H1 (cell line): ENCODE data around the gene ORAI3. TPM values are rescaled to one million over a fixed set of nuclear protein-coding genes. Genes with fewer than 3 reads are reported as not detected.

Experiments used
- CTCF ChIA-PET: fragments of 300-600 bp; sonication (Branson Sonifier 250); formaldehyde crosslinking; loops from one replicate; lab custom pipeline; 2021; ENCODE audit not compliant: partially characterized antibody; lab: Charles Lee
- POLR2A ChIA-PET: fragments of 300-600 bp; sonication (Branson Sonifier 250); formaldehyde crosslinking; loops from one replicate; lab custom pipeline; 2021; ENCODE audit warnings: inconsistent platforms; ENCODE audit not compliant: partially characterized antibody; lab: Charles Lee
- DNase-seq, 2 experiments: peaks; one replicate each; pipeline versions ENCODE4 v3.0.0 to v3.0.0-alpha.2; 2010 to 2022; ENCODE audit warnings: low spot score in 2 of 2, low read depth in 1 of 2, mixed read lengths in 1 of 2
- FAIRE-seq: peaks from 2 replicates; lab custom pipeline; 2011; peaks lifted over from hg19 to GRCh38; lab: Jason Lieb, UNC
- H2AFZ ChIP-seq: 2 replicates; pipeline ENCODE4 v1.8.1; 2012; ENCODE audit warnings: low read length, inconsistent platforms
- H2AK5ac ChIP-seq: 2 replicates; pipeline ENCODE4 v1.6.1; 2013; ENCODE audit warnings: low read depth, low read length
- H2BK120ac ChIP-seq: replicated peaks from 2 replicates; pipeline ENCODE3; 2013; ENCODE audit warnings: low read depth, low read length, inconsistent platforms
- H2BK12ac ChIP-seq: 2 replicates; pipeline ENCODE4 v1.6.1; 2013; ENCODE audit warnings: low read depth, low read length
- H2BK15ac ChIP-seq: 2 replicates; pipeline ENCODE4 v1.6.1; 2013; ENCODE audit warnings: low read length
- H2BK20ac ChIP-seq: 2 replicates; pipeline ENCODE4 v1.6.1; 2013; ENCODE audit warnings: low read length
- H2BK5ac ChIP-seq: 2 replicates; pipeline ENCODE4 v1.6.1; 2013; ENCODE audit warnings: low read depth, low read length
- H3K14ac ChIP-seq: 2 replicates; pipeline ENCODE4 v1.6.1; 2013; ENCODE audit warnings: inconsistent platforms; ENCODE audit not compliant: insufficient read length
- H3K18ac ChIP-seq: 2 replicates; pipeline ENCODE4 v1.6.1; 2013; ENCODE audit warnings: low read length; ENCODE audit errors: extremely low read depth
- H3K23ac ChIP-seq: 2 replicates; pipeline ENCODE4 v1.6.1; 2013; ENCODE audit warnings: inconsistent platforms; ENCODE audit not compliant: insufficient read length
- H3K23me2 ChIP-seq: 2 replicates; pipeline ENCODE4 v1.6.1; 2013; ENCODE audit warnings: low read depth, low read length
- H3K27ac ChIP-seq: 2 replicates; pipeline ENCODE4 v1.6.1; 2011; ENCODE audit warnings: low read depth, low read length, inconsistent platforms
- H3K27me3 ChIP-seq, 4 experiments: replicated peaks in 1 of 4; 1 replicate in 1 of 4; 2 replicates in 3 of 4; pipeline versions ENCODE4 v1.6.1 to v1.8.1; 2011 to 2013; ENCODE audit warnings: low read length in 3 of 4, mild to moderate bottlenecking in 3 of 4, inconsistent platforms in 2 of 4, mixed read lengths in 2 of 4, moderate library complexity in 1 of 4; ENCODE audit not compliant: control insufficient read depth in 3 of 4, insufficient read depth in 3 of 4; ENCODE audit errors: extremely low read depth in 1 of 4
- H3K36me3 ChIP-seq, 4 experiments: 2 replicates each; pipeline versions ENCODE4 v1.6.1 to v1.8.1; 2011 to 2013; ENCODE audit warnings: mild to moderate bottlenecking in 4 of 4, low read length in 3 of 4, moderate library complexity in 2 of 4, control low read depth in 1 of 4, inconsistent platforms in 1 of 4; ENCODE audit not compliant: insufficient read depth in 4 of 4, control insufficient read depth in 2 of 4
- H3K4ac ChIP-seq: replicated peaks from 2 replicates; pipeline ENCODE3; 2013; ENCODE audit warnings: low read length, low read depth, mixed read lengths, inconsistent platforms; ENCODE audit not compliant: insufficient read length
- H3K4me1 ChIP-seq, 4 experiments: replicated peaks in 1 of 4; 1 replicate in 1 of 4; 2 replicates in 3 of 4; pipeline versions ENCODE4 v1.6.1 to v1.8.1; 2011 to 2013; ENCODE audit warnings: low read length in 3 of 4, inconsistent platforms in 2 of 4, mixed read lengths in 1 of 4; ENCODE audit not compliant: insufficient read depth in 4 of 4, control insufficient read depth in 3 of 4
- H3K4me2 ChIP-seq, 2 experiments: 2 replicates each; pipeline versions ENCODE4 v1.6.1 to v1.8.1; 2011 to 2013; ENCODE audit warnings: low read depth in 2 of 2, low read length in 2 of 2, control low read depth in 1 of 2, inconsistent platforms in 1 of 2, mild to moderate bottlenecking in 1 of 2; ENCODE audit not compliant: insufficient read depth in 1 of 2
- H3K4me3 ChIP-seq, 4 experiments: fragments of 200-600, 300-600 bp in 1 of 4; sonication (generic), shearing (Covaris generic), sonication (Bioruptor Twin) in 1 of 4; 2 replicates each; pipeline versions ENCODE4 v1.5.1 to v1.8.1; 2011 to 2016; ENCODE audit warnings: low read length in 4 of 4, low read depth in 3 of 4, control low read depth in 2 of 4, inconsistent platforms in 2 of 4, mild to moderate bottlenecking in 2 of 4, mixed read lengths in 1 of 4, moderate library complexity in 1 of 4; ENCODE audit not compliant: insufficient read depth in 2 of 4; ENCODE audit errors: extremely low read depth in 1 of 4
- H3K56ac ChIP-seq: replicated peaks from 2 replicates; pipeline ENCODE3; 2013; ENCODE audit warnings: low read depth, mild to moderate bottlenecking, mixed read lengths, low read length, inconsistent platforms; ENCODE audit not compliant: insufficient read length
- H3K79me1 ChIP-seq: 2 replicates; pipeline ENCODE4 v1.6.1; 2013; ENCODE audit warnings: low read depth, low read length, control low read depth
- H3K79me2 ChIP-seq, 2 experiments: 2 replicates each; pipeline versions ENCODE4 v1.6.1 to v1.8.1; 2012 to 2013; ENCODE audit warnings: low read length in 2 of 2, mild to moderate bottlenecking in 2 of 2, inconsistent platforms in 1 of 2; ENCODE audit not compliant: insufficient read depth in 2 of 2, control insufficient read depth in 1 of 2
- H3K9ac ChIP-seq, 4 experiments: replicated peaks in 1 of 4; 1 replicate in 1 of 4; 2 replicates in 3 of 4; pipeline versions ENCODE4 v1.6.1 to v1.8.1; 2011 to 2013; ENCODE audit warnings: low read depth in 3 of 4, low read length in 3 of 4, control low read depth in 2 of 4, mild to moderate bottlenecking in 2 of 4, moderate library complexity in 2 of 4, inconsistent platforms in 1 of 4; ENCODE audit errors: extremely low read depth in 1 of 4
- H3K9me3 ChIP-seq, 2 experiments: 2 replicates each; pipeline versions ENCODE4 v1.6.1 to v1.8.1; 2012 to 2013; ENCODE audit warnings: mild to moderate bottlenecking in 2 of 2, moderate library complexity in 2 of 2, control low read depth in 1 of 2, inconsistent platforms in 1 of 2, low read depth in 1 of 2, low read length in 1 of 2, mixed read lengths in 1 of 2; ENCODE audit not compliant: insufficient read depth in 2 of 2
- H4K20me1 ChIP-seq, 2 experiments: replicated peaks in 1 of 2; 2 replicates each; pipeline versions ENCODE3 to v1.8.1; 2011 to 2013; ENCODE audit warnings: inconsistent platforms in 2 of 2, low read length in 2 of 2, mild to moderate bottlenecking in 1 of 2; ENCODE audit not compliant: insufficient read depth in 2 of 2, control insufficient read depth in 1 of 2
- H4K5ac ChIP-seq: 2 replicates; pipeline ENCODE4 v1.6.1; 2013; ENCODE audit warnings: low read length, low read depth, mixed read lengths, inconsistent platforms; ENCODE audit not compliant: insufficient read length
- H4K8ac ChIP-seq: 2 replicates; pipeline ENCODE4 v1.8.0; 2013; ENCODE audit warnings: mild to moderate bottlenecking, moderate library complexity, low read length, inconsistent platforms; ENCODE audit not compliant: insufficient read depth; ENCODE audit errors: extremely low read depth
- H4K91ac ChIP-seq: replicated peaks from 2 replicates; pipeline ENCODE3; 2013; ENCODE audit warnings: low read length, mixed read lengths, inconsistent platforms; ENCODE audit not compliant: insufficient read length
- EZH2 ChIP-seq: fragments of 200-600 bp; sonication (generic); IDR thresholded peaks from 2 replicates; pipeline ENCODE4 v1.7.1; 2012; ENCODE audit warnings: low read depth, mild to moderate bottlenecking, moderate library complexity, low read length, inconsistent platforms; ENCODE audit not compliant: severe bottlenecking
- MAX ChIP-seq: IDR thresholded peaks from 2 replicates; pipeline ENCODE4 v1.6.1; 2012; ENCODE audit warnings: inconsistent platforms
- RBBP5 ChIP-seq: IDR thresholded peaks from 2 replicates; pipeline ENCODE4 v1.7.1; 2012; ENCODE audit warnings: low read depth, mild to moderate bottlenecking, inconsistent platforms, low read length, moderate library complexity, borderline replicate concordance
- SP2 ChIP-seq: IDR thresholded peaks from 2 replicates; pipeline ENCODE4 v1.6.1; 2012; ENCODE audit warnings: mild to moderate bottlenecking, low read length, inconsistent platforms
- TAF1 ChIP-seq: IDR thresholded peaks from 2 replicates; pipeline ENCODE4 v1.6.1; 2011; ENCODE audit warnings: mild to moderate bottlenecking, low read depth, low read length
- ZNF274 ChIP-seq: IDR thresholded peaks from 2 replicates; pipeline ENCODE4 v1.7.0; 2012; ENCODE audit warnings: low read length, borderline replicate concordance; ENCODE audit errors: extremely low read depth
- WGBS, 2 experiments: shearing (Covaris generic) in 1 of 2; methylation state at CpG; one replicate each; pipeline versions ENCODE4 v1.1.6 to v1.1.7; 2013 to 2015; ENCODE audit warnings: low lambda C conversion rate in 2 of 2, mixed read lengths in 2 of 2, inconsistent platforms in 1 of 2, low coverage in 1 of 2, missing lambda C conversion rate in 1 of 2; ENCODE audit not compliant: insufficient replicate concordance in 2 of 2, insufficient coverage in 1 of 2, insufficient read length in 1 of 2; ENCODE audit errors: extremely low coverage in 1 of 2, missing lambda C conversion rate in 1 of 2; 5-methylcytosine and 5-hydroxymethylcytosine counted together
- polyA plus RNA-seq, 7 experiments: library from polyadenylated mRNA; depleted of rRNA in 3 of 7; stranded (reverse) in 5 of 7; unstranded in 2 of 7; fragments of >200 nt in 5 of 7; fragments of 200-250 nt in 2 of 7; gene quantifications; 1 replicate in 5 of 7; 2 replicates in 1 of 7; 4 replicates in 1 of 7; pipeline versions ENCODE4 v1.2.1 to v1.2.3, GENCODE V29; 2011 to 2013; ENCODE audit warnings: missing spikeins in 2 of 7, mixed read lengths in 2 of 7
- total RNA-seq: library from RNA; stranded (reverse); fragmentation: NEBNext Ultra II Directional; extraction: Animal tissue kit (Norgen Biotek cat#: 25700); gene quantifications from 2 replicates; pipeline ENCODE4 v1.2.1, GENCODE V29; 2021

The ORAI3 gene
- total and polyA plus RNA-seq, 2 of the 8 experiments (the other 6 are each of a cell fraction or from before 2014, with no cell fraction given): 8.7 to 24.5 TPM

- WGBS, 2 experiments: 36% methylated on average over 3 of the region's 6 CpGs; no CpG with 5 or more reads in 1 of the 2 experiments
- H3K4me3 ChIP-seq: peak overlapping the region; percentile 36 to 63 (median 40)
- H3K36me3 ChIP-seq: no peaks in the 10 kb centered on the region
Measured at GRCh38 chr16:30901201-30902028, 47.5 kb upstream of the ORAI3 start.

More at GRCh38 chr16:30901201-30902028, 47.5 kb upstream of the ORAI3 start:
- DNase-seq (no peak), FAIRE-seq (no peak)
- ChIA-PET POLR2A (interaction anchor here (0.6 to 2.7 kb wide), 16 partner anchors 9 to 243 kb away, joined by 3 to 23 read pairs (median 4); partner anchors contain the start of genes FBRS, FBXL19 and ZNF629), CTCF (interaction anchor here (0.6 to 6.4 kb wide), 22 partner anchors 8 to 229 kb away, joined by 3 to 69 read pairs (median 4); no protein-coding TSS in a partner anchor)
- Histone ChIP-seq H3K56ac (no peak overlapping the region), H3K4me1 (peaks cover 2 to 5% (median 4%) of the 10 kb centered on the region in 4 experiments; a peak in 5 of 7 replicates), H2BK15ac (no peak overlapping the region), H3K23me2 (peaks cover 5% of the 10 kb centered on the region; the same call in 1 of the 2 replicates), H2AFZ (no peak overlapping the region), H3K14ac (no peak overlapping the region), H3K9ac (no peak overlapping the region), H3K79me1 (no peaks in the 10 kb centered on the region), H2BK5ac (no peak overlapping the region), H4K5ac (no peak overlapping the region), H4K20me1 (no peaks in the 10 kb centered on the region), H3K18ac (no peak overlapping the region), H3K9me3 (no peaks in the 10 kb centered on the region), H3K23ac (no peak overlapping the region), H2BK20ac (no peak overlapping the region), H2AK5ac (no peak overlapping the region), H3K79me2 (no peaks in the 10 kb centered on the region), H3K4ac (no peak overlapping the region), H3K4me2 (peak overlapping the region; percentile 49 to 69), H3K27me3 (peaks cover 0 to 19% (median 3%) of the 10 kb centered on the region in 4 experiments; a peak in 4 of 7 replicates), H2BK120ac (no peak overlapping the region), H4K8ac (no peak overlapping the region; the same call in 1 of the 2 replicates), H4K91ac (no peak overlapping the region), H2BK12ac (no peak overlapping the region), H3K27ac (no peak overlapping the region)
- no peak for TF ChIP-seq SP2
- TF ChIP-seq EZH2: peak; percentile 14
- no peak for TF ChIP-seq ZNF274
- TF ChIP-seq MAX: no peak
- TF ChIP-seq TAF1: no peak
- no peak for TF ChIP-seq RBBP5
- TF ChIP-seq, all 59 proteins: peak for 1
